ENCODE data around the gene NUTF2. TPM values are rescaled to one million over a fixed set of nuclear protein-coding genes. Genes with fewer than 3 reads are reported as not detected.
A peak's percentile ranks its signal among the peaks of the same experiment; 100 is the strongest.

Gene NUTF2
- total RNA-seq, 1 donor: 155 TPM

DNA sequence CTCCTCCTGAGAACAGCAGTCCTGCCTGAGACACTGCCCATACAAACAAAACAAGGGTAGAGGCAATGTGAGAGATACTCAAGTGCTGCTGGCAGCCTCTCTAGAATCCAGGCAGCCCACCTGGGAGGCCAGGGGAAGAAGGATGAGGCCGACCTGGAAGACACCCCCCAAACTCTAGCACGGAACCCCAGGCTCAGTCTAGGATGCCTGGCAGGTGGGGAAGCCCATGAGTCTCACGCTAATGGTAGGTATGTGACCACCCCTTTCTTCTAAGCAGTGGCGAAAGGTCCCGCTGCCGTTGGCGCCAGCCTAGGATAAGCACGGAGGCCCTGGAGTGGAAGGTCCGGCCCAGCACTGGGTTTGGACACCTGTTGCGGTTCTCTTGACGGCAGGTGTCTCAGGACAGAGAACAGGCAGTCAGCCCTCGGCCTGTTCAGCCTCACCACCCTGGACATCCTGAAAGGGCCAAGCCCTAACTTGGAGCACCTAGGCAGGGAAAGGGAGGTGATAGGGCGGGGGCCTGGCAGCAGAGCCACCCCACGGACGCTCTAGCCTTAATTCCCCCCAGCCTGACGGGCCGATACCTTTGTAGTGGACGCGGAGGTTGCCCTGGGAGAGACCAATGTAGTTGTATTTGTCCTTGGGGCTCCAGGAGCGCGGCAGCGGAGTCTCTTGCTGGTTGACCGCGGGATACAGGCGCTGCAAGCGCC lies 40.9 kb upstream of the NUTF2 start:
- DNase-seq (ENCODE audit: low read depth): no peak
- peak overlapping the region; percentile 97 for H3K4me3 ChIP-seq (ENCODE audit: low read depth, low read length)
- TF ChIP-seq, protein P1, sequence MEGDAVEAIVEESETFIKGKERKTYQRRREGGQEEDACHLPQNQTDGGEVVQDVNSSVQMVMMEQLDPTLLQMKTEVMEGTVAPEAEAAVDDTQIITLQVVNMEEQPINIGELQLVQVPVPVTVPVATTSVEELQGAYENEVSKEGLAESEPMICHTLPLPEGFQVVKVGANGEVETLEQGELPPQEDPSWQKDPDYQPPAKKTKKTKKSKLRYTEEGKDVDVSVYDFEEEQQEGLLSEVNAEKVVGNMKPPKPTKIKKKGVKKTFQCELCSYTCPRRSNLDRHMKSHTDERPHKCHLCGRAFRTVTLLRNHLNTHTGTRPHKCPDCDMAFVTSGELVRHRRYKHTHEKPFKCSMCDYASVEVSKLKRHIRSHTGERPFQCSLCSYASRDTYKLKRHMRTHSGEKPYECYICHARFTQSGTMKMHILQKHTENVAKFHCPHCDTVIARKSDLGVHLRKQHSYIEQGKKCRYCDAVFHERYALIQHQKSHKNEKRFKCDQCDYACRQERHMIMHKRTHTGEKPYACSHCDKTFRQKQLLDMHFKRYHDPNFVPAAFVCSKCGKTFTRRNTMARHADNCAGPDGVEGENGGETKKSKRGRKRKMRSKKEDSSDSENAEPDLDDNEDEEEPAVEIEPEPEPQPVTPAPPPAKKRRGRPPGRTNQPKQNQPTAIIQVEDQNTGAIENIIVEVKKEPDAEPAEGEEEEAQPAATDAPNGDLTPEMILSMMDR (IDR thresholded peaks at IDR 0.05; ENCODE audit: insufficient read depth, low read length): no peak

DNA sequence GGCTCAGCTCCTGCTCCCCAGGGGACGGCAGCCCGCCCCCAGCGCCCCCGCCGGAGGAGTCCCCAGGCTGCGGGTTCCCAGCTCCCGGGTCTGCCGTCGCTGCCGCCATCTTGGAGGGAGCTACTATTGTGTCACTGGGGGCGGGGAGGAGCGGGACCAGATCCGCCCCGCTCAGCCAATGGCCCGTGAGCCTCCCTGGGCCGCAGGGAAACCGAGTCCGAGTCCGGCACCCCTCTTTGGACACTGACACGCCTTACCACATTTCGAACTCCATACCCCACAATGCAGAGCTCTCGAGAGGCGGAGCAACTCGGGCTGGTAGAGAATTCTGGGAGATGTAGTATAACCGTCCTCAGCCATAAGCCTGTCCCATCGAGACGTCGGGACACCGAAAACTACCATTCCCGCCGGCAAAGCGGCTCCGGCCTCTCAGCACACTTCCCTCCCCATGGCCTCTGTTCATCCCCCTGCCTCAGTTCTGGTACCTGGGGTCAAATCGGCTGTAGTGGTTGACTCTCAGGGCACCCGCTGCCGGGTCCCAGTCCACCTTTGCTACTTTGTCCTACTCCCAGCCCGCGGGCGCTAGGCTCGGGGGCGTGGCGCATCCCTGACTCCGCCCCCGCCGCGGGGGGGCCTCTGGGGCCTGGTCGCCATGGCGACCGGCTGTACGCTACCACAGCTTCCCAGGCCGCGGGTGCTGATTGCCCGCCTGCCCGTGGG lies 40.1 kb upstream of the NUTF2 start, which contains the start of the genes RANBP10 and TSNAXIP1:
RANBP10 (minus strand) TSS at position 133 of the 720 bp plus-strand sequence; CDS start at position 109, 24 bp downstream.
TSNAXIP1 (plus strand) TSS at position 462 of the 720 bp plus-strand sequence. CDS start 261 bp downstream, outside the sequence.
- H3K4me3 ChIP-seq (ENCODE audit: low read depth, low read length): peak within 1 kb of the TSS; percentile 97

DNA sequence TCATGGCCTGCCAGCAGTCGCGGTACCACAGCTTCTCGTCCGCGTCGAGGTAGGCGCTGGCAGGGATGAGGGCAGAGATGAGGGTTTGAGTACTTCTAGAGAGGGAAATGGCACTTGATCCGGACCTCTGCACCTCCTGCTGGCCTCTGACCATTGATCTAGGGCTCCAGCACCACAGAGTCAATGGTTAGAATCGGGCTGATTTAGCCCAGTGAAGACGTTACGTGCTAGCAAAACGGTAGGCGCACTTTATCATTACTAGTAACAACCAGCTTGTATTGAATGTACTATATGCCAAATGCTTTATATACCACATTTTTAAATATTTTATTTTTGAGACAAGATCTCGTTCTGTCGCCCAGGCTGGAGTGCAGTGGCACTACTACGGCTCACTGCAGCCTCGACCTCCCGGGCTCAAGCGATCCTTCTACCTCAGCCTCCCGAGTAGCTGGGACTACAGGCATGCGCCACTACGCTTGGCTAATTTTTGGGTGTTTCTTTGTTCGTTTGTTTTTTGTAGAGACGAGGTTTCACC lies 39.5 kb upstream of the NUTF2 start:
- H3K4me3 ChIP-seq (ENCODE audit: low read depth, low read length): peak overlapping the region; percentile 86
- DNase-seq (ENCODE audit: low read depth): no peak
- TF ChIP-seq, protein P1 (IDR thresholded peaks at IDR 0.05; ENCODE audit: insufficient read depth, low read length): peak; percentile 26

More for the DNA sequence above, 40.1 kb upstream of the NUTF2 start, which contains the start of the genes RANBP10 and TSNAXIP1:
- TF ChIP-seq, protein P1 (IDR thresholded peaks at IDR 0.05; ENCODE audit: insufficient read depth, low read length): no peak
- DNase-seq (ENCODE audit: low read depth): peak; percentile 99

DNA sequence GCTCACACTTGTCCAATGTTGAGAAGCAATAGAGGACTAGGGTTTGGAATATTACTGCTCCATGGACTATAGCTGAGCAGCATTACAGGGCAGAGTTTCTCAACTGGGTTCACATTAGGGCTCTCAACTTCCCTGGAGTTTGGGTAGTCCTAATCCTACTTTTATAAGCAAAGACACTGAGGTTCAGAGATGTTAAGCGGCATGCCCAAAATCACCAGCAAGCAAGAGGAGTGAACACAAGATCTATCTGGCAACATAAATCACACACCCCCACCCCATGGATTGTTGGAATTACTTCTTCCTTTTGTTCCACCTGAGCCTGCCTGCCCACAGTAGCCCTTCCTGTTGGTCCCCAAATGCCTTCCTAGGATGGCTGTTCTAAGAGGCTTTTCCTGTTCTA lies 34.8 kb upstream of the NUTF2 start:
- DNase-seq (ENCODE audit: low read depth): no peak
- H3K4me3 ChIP-seq (ENCODE audit: low read depth, low read length): no peak overlapping the region
- TF ChIP-seq, protein P1 (IDR thresholded peaks at IDR 0.05; ENCODE audit: insufficient read depth, low read length): no peak

DNA sequence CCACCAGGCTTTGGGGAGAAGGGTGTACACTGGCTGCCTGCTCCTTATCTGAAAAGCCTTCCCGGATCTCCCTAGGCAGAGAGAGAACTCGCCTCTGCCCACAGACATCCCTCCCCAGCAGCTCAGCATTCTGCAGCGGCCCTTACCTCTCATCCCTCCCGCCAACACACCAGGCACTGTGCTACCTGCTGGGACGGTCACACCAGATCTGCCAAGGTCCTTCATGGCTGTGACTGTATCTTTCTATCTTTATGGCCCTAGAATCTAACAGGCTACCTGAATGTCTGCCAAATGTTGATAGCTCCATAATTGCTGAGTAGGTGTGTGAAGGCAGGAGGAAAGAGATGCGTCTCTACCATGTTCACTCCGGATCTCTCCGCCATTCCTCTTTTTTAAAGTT lies 32.2 kb upstream of the NUTF2 start:
- TF ChIP-seq, protein P1 (IDR thresholded peaks at IDR 0.05; ENCODE audit: insufficient read depth, low read length): no peak
- H3K4me3 ChIP-seq (ENCODE audit: low read depth, low read length): no peak overlapping the region
- DNase-seq (ENCODE audit: low read depth): no peak

DNA sequence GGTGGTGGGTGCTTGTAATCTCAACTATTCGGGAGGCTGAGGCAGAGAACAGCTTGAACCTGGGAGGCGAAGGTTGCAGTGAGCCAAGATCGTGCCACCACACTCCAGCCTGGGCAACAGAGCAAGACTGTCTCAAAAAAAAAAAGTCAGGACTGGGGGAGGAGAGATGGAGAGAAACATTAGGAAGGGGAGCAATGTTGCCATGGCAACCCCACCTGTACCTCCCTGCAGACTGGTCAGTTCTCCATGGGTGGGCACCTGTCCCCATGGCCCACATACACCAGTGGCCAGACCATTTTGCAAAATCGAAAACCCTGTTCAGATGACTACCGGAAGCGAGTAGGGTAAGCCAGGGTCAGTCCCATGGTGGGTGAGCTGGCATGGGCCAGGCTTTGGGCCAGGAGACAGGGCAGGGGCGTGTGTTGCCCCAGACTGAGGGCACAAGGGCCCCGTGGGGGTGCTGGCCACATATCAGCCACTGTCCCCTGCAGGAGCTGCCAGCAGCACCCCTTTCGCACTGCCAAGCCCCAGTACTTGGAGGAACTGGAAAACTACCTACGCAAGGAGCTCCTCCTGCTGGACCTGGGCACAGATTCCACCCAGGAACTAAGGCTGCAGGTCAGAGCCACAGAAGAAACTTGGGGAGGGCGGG lies 26.0 kb upstream of the NUTF2 start:
- no peak overlapping the region for H3K4me3 ChIP-seq (ENCODE audit: low read depth, low read length)
- TF ChIP-seq, protein P1 (IDR thresholded peaks at IDR 0.05; ENCODE audit: insufficient read depth, low read length): no peak
- no peak for DNase-seq (ENCODE audit: low read depth)

Data from fibroblast of the aortic adventitia (primary cell).